Measurements from ENCODE around the gene CNN2. TPM values are rescaled to one million over a fixed set of nuclear protein-coding genes. Genes with fewer than 3 reads are reported as not detected.
A peak's percentile ranks its signal among the peaks of the same experiment; 100 is the strongest.

The CNN2 gene
- total and polyA plus RNA-seq, 2 of the 13 experiments (the other 11 are each of a cell fraction or from before 2014, with no cell fraction given), result 63.6 to 70.0 TPM

DNA sequence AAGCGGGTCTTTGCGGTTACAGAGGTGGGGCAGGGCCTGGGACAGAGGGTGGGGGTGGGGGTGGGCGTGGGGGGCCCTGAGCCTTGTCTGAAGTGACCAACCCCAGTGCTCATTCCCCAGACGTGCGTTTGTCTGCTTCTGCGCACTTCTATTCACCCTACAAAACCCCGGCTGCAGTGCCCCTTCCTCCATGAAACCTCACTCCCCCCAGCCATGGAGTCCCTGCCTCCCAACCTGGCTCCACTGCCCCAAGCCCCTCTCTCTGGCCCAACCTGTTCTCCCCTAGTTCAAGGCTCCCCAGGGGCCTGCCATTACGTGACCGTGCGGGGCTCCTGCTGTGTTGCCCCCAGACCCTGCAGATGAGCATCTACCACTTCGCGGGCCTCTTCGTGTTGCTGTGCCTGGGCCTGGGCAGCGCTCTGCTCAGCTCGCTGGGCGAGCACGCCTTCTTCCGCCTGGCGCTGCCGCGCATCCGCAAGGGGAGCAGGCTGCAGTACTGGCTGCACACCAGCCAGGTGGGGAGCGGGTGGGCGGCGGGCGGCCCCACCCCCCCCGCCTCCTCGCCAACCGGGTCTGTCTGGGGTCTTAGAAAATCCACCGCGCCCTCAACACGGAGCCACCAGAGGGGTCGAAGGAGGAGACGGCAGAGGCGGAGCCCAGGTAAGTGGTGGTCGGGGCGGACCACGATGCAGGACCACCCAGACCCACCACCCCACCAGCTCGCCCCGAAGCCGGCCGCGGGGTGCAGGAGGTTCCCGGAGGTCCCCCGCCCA is 18.0 kb upstream of the CNN2 start (continued):
- TF ChIP-seq RERE (CRISPR knock-in tag; IDR thresholded peaks at IDR 0.05; ENCODE audit: low read depth) (no peak), SP5 (CRISPR knock-in tag; IDR thresholded peaks at IDR 0.05; ENCODE audit: borderline replicate concordance, low read depth) (no peak), AKAP8 (CRISPR knock-in tag; IDR thresholded peaks at IDR 0.05) (0 out of 2 replicates have a peak, but pooled peaks have one; percentile 28), U2AF1 (optimal IDR thresholded peaks at IDR 0.05; ENCODE audit: low read depth, low read length) (no peak), POLR2AphosphoS2 (IDR thresholded peaks at IDR 0.05; ENCODE audit: low read depth, low read length) (no peak), AGO2 (optimal IDR thresholded peaks at IDR 0.05; ENCODE audit: low read depth, low read length) (peak; percentile 93), MYC (CRISPR knock-in tag; IDR thresholded peaks at IDR 0.05; ENCODE audit: borderline replicate concordance) (no peak), FOSL1 (CRISPR knock-in tag; IDR thresholded peaks at IDR 0.05; ENCODE audit: borderline replicate concordance) (no peak)

All from HepG2 (cell line).